Fibroblast of villous mesenchyme (primary cell): ENCODE results near the gene MAPK8. TPM values are rescaled to one million over a fixed set of nuclear protein-coding genes. Genes with fewer than 3 reads are reported as not detected.

Experiments used
- DNase-seq: peaks from one replicate; pipeline ENCODE4 v3.0.0-alpha.2; 2010; ENCODE audit warnings: low read depth
- H3K4me3 ChIP-seq: 2 replicates; pipeline ENCODE4 v1.5.1; 2011; ENCODE audit warnings: low read depth, mild to moderate bottlenecking, low read length
- CTCF ChIP-seq: IDR thresholded peaks from 2 replicates; pipeline ENCODE4 v1.5.1; 2012; ENCODE audit warnings: low read depth, mild to moderate bottlenecking, low read length; ENCODE audit not compliant: insufficient read depth
- total RNA-seq: library from RNA; depleted of rRNA; stranded (reverse); fragments of >200 nt; gene quantifications from 2 replicates; pipeline ENCODE4 v1.2.3, GENCODE V29; 2012

The MAPK8 gene
- total RNA-seq, 1 donor, result 111 TPM

- no peak overlapping the region for H3K4me3 ChIP-seq
- peak; percentile 80 for DNase-seq
- TF ChIP-seq CTCF, result peak; percentile 75
Observed at GRCh38 chr10:48363617-48364355, 57.3 kb downstream of the MAPK8 start.

GRCh38 chr10:48364659-48365405 lies 58.4 kb downstream of the MAPK8 start:
- peak; percentile 73 for DNase-seq
- no peak overlapping the region for H3K4me3 ChIP-seq
- TF ChIP-seq CTCF, result no peak

GRCh38 chr10:48365668-48366067 lies 59.2 kb downstream of the MAPK8 start:
- H3K4me3 ChIP-seq, result no peak overlapping the region
- no peak for DNase-seq
- TF ChIP-seq CTCF, result no peak

DNA sequence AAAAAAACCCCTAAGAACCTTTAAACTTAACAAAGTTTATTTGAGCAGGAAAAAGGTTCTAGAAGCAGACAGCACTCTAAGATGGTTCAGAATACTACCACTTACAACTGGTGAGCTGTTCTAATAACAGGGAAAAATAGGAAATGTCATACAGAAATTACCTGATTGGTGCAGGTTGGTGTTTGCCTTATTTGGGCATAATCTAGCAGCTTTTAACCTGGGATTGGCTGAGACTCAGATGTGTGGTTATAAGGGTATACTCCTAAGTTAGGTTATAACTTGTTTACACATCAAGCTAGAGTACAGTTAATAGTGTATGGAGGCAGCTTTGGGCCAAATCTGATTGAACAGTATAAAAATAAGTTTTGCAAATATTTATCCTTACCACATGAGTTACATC lies 59.8 kb downstream of the MAPK8 start:
- no peak for DNase-seq
- TF ChIP-seq CTCF, result no peak
- no peak overlapping the region for H3K4me3 ChIP-seq

GRCh38 chr10:48369501-48369900 lies 63.0 kb downstream of the MAPK8 start:
- no peak for TF ChIP-seq CTCF
- DNase-seq, result no peak
- H3K4me3 ChIP-seq, result no peak overlapping the region

GRCh38 chr10:48377751-48378530 lies 71.5 kb downstream of the MAPK8 start:
- H3K4me3 ChIP-seq, result no peak overlapping the region
- no peak for TF ChIP-seq CTCF
- no peak for DNase-seq
